Caco-2 (cell line): ENCODE data around the gene LYPD1. TPM values are rescaled to one million over a fixed set of nuclear protein-coding genes. Genes with fewer than 3 reads are reported as not detected.

Experiments used
- BruUV-seq: library from RNA; stranded (reverse); fragments of 400-500 nt; replicated peaks from 2 replicates; lab custom pipeline; 2021; lab: Mats Ljungman, UMichigan
- CTCF ChIA-PET: fragments of 300-600 bp; sonication (Branson Sonifier 250); formaldehyde crosslinking; loops from one replicate; lab custom pipeline; 2022; ENCODE audit warnings: antibody characterized with exemption; lab: Charles Lee
- POLR2A ChIA-PET: fragments of 300-600 bp; sonication (Branson Sonifier 250); formaldehyde crosslinking; loops from one replicate; lab custom pipeline; 2022; ENCODE audit warnings: antibody characterized with exemption; lab: Charles Lee
- DNase-seq, 2 experiments: peaks; one replicate each; pipeline versions ENCODE4 v3.0.0 to v3.0.0-alpha.2; 2020 to 2022
- H3K27me3 ChIP-seq: replicated peaks from 2 replicates; pipeline ENCODE4 v1.6.0; 2011; ENCODE audit warnings: low read length; ENCODE audit not compliant: control insufficient read depth, insufficient read depth
- H3K36me3 ChIP-seq: 2 replicates; pipeline ENCODE4 v1.5.1; 2011; ENCODE audit warnings: low read length; ENCODE audit not compliant: control insufficient read depth, insufficient read depth
- H3K4me1 ChIP-seq: fragments of 250-450 bp; sonication (Bioruptor Pico); 2 replicates; pipeline ENCODE4 v1.5.1; 2020; ENCODE audit warnings: mild to moderate bottlenecking
- H3K4me3 ChIP-seq: 2 replicates; pipeline ENCODE4 v1.5.1; 2011; ENCODE audit warnings: low read depth, mild to moderate bottlenecking, control low read depth, low read length
- H3K9me3 ChIP-seq: fragments of 250-450 bp; sonication (Bioruptor Pico); 2 replicates; pipeline ENCODE4 v1.5.1; 2020; ENCODE audit warnings: mild to moderate bottlenecking, moderate library complexity
- H3K27ac Mint-ChIP-seq: one replicate; pipeline ENCODE4 v1.8.0; 2022; ENCODE audit warnings: mixed read lengths; ENCODE audit not compliant: unreplicated experiment
- H3K27me3 Mint-ChIP-seq: one replicate; pipeline ENCODE4 v1.8.0; 2022; ENCODE audit warnings: mixed read lengths; ENCODE audit not compliant: insufficient read depth, unreplicated experiment
- H3K36me3 Mint-ChIP-seq: one replicate; pipeline ENCODE4 v1.8.0; 2022; ENCODE audit warnings: mild to moderate bottlenecking, mixed read lengths; ENCODE audit not compliant: insufficient read depth, unreplicated experiment
- H3K4me1 Mint-ChIP-seq: one replicate; pipeline ENCODE4 v1.8.0; 2022; ENCODE audit warnings: low read depth, mixed read lengths; ENCODE audit not compliant: unreplicated experiment
- H3K4me3 Mint-ChIP-seq: one replicate; pipeline ENCODE4 v1.8.0; 2022; ENCODE audit warnings: mild to moderate bottlenecking, moderate library complexity, mixed read lengths; ENCODE audit not compliant: unreplicated experiment
- H3K9me3 Mint-ChIP-seq: one replicate; pipeline ENCODE4 v1.8.0; 2022; ENCODE audit warnings: mixed read lengths; ENCODE audit not compliant: unreplicated experiment
- intact Hi-C: fragments of 100-400 bp; cut with micrococcal nuclease; formaldehyde crosslinking; loops from one replicate; pipeline ENCODE4 v1.10.0; 2022; ENCODE audit not compliant: unreplicated experiment
- total RNA-seq: library from RNA; stranded (reverse); gene quantifications from 2 replicates; pipeline ENCODE4 v1.2.3, GENCODE V29; 2022
- TF ChIP-seq, protein P1 (sequence below), 2 experiments: fragments of 200-600 bp in 1 of 2; IDR thresholded peaks; 1 replicate in 1 of 2; 2 replicates in 1 of 2; pipeline versions ENCODE4 v1.5.1 to v1.8.0; 2011 to 2022; ENCODE audit warnings: antibody characterized with exemption in 1 of 2, control low read depth in 1 of 2, inconsistent platforms in 1 of 2, low read depth in 1 of 2, low read length in 1 of 2, mild to moderate bottlenecking in 1 of 2, moderate library complexity in 1 of 2; ENCODE audit not compliant: insufficient read depth in 1 of 2, severe bottlenecking in 1 of 2, unreplicated experiment in 1 of 2

Gene LYPD1
- total RNA-seq, 1 experiment from 2014 or later = 15.8 TPM

DNA sequence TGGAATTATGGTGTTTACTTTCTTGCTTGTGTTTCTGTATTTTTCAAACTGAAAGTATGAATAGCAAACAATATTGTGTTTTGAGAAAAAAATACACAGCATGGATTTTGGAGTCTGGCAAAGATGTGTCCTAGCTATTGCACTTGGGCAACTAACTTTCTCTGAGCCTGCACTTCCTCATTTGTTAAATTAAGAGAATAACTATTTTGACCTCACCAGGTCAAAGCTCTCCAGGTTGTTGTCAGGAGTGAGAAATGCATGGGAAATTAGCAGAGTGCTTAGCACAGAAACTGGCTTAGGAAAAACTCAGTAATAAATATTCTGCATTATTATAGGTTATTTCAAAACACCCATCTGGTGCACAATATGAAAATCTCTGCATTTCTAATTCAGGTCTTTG lies 28.2 kb downstream of the LYPD1 start:
- Mint-ChIP-seq H3K27me3 (no peaks in the 10 kb centered on the region), H3K9me3 (no peaks in the 10 kb centered on the region), H3K4me3 (no peak overlapping the region), H3K27ac (no peak overlapping the region), H3K36me3 (peaks cover 16% of the 10 kb centered on the region), H3K4me1 (peaks cover 25% of the 10 kb centered on the region)
- H3K27me3 ChIP-seq = no peaks in the 10 kb centered on the region
- DNase-seq = no peak
- peaks cover 14% of the 10 kb centered on the region for H3K4me1 ChIP-seq
- TF ChIP-seq, protein P1, sequence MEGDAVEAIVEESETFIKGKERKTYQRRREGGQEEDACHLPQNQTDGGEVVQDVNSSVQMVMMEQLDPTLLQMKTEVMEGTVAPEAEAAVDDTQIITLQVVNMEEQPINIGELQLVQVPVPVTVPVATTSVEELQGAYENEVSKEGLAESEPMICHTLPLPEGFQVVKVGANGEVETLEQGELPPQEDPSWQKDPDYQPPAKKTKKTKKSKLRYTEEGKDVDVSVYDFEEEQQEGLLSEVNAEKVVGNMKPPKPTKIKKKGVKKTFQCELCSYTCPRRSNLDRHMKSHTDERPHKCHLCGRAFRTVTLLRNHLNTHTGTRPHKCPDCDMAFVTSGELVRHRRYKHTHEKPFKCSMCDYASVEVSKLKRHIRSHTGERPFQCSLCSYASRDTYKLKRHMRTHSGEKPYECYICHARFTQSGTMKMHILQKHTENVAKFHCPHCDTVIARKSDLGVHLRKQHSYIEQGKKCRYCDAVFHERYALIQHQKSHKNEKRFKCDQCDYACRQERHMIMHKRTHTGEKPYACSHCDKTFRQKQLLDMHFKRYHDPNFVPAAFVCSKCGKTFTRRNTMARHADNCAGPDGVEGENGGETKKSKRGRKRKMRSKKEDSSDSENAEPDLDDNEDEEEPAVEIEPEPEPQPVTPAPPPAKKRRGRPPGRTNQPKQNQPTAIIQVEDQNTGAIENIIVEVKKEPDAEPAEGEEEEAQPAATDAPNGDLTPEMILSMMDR (IDR thresholded peaks at IDR 0.05; ENCODE audit: insufficient read depth in 1 of 2, low read depth in 1 of 2, low read length in 1 of 2, severe bottlenecking in 1 of 2, unreplicated experiment in 1 of 2) = no peak
- ChIA-PET POLR2A (no interaction called here), CTCF (interaction anchor here (1.0 kb wide), 2 partner anchors 217 to 293 kb away, joined by 3 read pairs; no protein-coding TSS in a partner anchor)
- intact Hi-C loops = loop anchor here (1.0 to 2.0 kb wide), 2 partner anchors 10 to 53 kb away; no protein-coding TSS in a partner anchor
- no peak overlapping the region for H3K4me3 ChIP-seq
- H3K36me3 ChIP-seq = no peaks in the 10 kb centered on the region; the same call in 1 of the 2 replicates
- no peaks in the 10 kb centered on the region for H3K9me3 ChIP-seq
- BruUV-seq = no TSS peak

DNA sequence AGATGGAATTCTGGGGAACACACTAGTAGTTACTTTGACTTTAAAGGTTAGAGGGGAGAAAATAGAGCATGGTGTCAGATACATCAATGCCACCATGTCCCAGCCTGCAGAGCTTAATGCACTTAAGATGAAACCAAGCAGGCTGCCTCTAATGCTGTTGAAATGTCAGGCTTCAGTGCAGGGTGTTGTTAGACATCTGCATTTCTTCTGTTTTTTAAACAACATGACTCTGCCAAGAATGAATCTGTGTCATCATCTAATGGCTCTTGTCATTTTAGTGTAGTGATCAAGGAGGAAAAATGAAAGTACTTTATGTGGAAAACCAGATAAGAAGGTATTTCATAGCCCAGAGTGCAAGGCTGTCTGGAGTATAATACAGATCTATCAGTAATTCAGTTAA lies 29.9 kb downstream of the LYPD1 start:
- no peaks in the 10 kb centered on the region; the same call in 1 of the 2 replicates for H3K36me3 ChIP-seq
- no TSS peak for BruUV-seq
- H3K9me3 ChIP-seq = no peaks in the 10 kb centered on the region
- intact Hi-C loops = no loop called here
- H3K4me3 ChIP-seq = no peak overlapping the region
- Mint-ChIP-seq H3K4me1 (peaks cover 25% of the 10 kb centered on the region), H3K36me3 (peaks cover 8% of the 10 kb centered on the region), H3K27me3 (no peaks in the 10 kb centered on the region), H3K27ac (no peak overlapping the region), H3K9me3 (no peaks in the 10 kb centered on the region), H3K4me3 (no peak overlapping the region)
- ChIA-PET CTCF (no interaction called here), POLR2A (no interaction called here)
- DNase-seq = no peak
- peaks cover 14% of the 10 kb centered on the region for H3K4me1 ChIP-seq
- TF ChIP-seq, protein P1 (IDR thresholded peaks at IDR 0.05; ENCODE audit: insufficient read depth in 1 of 2, low read depth in 1 of 2, low read length in 1 of 2, severe bottlenecking in 1 of 2, unreplicated experiment in 1 of 2) = no peak
- H3K27me3 ChIP-seq = no peaks in the 10 kb centered on the region

DNA sequence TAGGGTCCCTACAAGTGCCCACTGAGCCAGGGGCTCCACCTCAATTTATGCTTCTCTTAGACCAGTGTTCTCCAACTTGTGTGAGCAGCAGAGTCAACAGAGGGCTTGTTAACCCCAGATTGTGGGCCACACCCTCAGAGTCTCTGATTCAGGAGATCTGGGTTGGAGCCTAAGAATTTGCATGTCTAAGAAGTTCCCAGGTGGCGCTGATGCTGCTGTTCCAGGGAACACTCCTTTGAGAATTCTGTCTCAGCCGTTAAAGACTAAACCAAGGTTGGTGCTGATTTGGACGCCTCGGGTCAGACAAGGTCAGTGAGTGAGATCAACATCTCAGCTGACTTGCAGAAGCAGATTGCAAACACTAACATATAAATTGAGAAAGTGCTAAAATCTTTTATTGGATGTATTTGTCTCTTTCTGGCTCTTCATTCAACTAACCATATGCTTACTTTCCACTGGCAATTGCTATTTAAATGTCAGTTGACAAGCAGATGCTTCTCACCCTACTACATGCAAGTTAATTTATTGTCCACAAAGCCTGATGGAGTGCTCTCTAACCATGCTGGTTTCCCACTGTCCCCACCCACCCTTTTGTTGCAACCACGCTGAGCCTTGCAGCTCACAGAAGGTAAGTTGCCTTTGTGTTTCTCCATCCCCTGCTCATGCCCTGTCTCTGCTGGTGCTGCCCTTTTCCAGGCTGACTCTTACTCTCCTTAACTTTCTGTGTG lies 31.5 kb downstream of the LYPD1 start:
- H3K9me3 ChIP-seq = no peaks in the 10 kb centered on the region
- TF ChIP-seq, protein P1 (IDR thresholded peaks at IDR 0.05; ENCODE audit: insufficient read depth in 1 of 2, low read depth in 1 of 2, low read length in 1 of 2, severe bottlenecking in 1 of 2, unreplicated experiment in 1 of 2) = no peak

More for the DNA sequence above, 31.5 kb downstream of the LYPD1 start:
- ChIA-PET CTCF (no interaction called here), POLR2A (no interaction called here)
- Mint-ChIP-seq H3K9me3 (no peaks in the 10 kb centered on the region), H3K4me3 (no peak overlapping the region), H3K36me3 (peaks cover 5% of the 10 kb centered on the region), H3K27me3 (no peaks in the 10 kb centered on the region), H3K27ac (no peak overlapping the region), H3K4me1 (peaks cover 31% of the 10 kb centered on the region)
- peaks cover 16% of the 10 kb centered on the region for H3K4me1 ChIP-seq
- BruUV-seq = no TSS peak
- H3K27me3 ChIP-seq = no peaks in the 10 kb centered on the region
- no peaks in the 10 kb centered on the region for H3K36me3 ChIP-seq
- intact Hi-C loops = no loop called here
- DNase-seq = no peak
- no peak overlapping the region for H3K4me3 ChIP-seq
